ENCODE measurements around the gene FKBP10. TPM values are rescaled to one million over a fixed set of nuclear protein-coding genes. Genes with fewer than 3 reads are reported as not detected.

Gene FKBP10
- total and polyA plus RNA-seq, 4 donors, result 0.71 to 17.6 (median 5.6) TPM

GRCh38 chr17:41773190-41773588 lies 39.6 kb upstream of the FKBP10 start:
- no peaks in the 10 kb centered on the region for H3K27me3 ChIP-seq (ENCODE audit: control insufficient read depth in 4 of 4, insufficient read depth in 4 of 4, low read length in 3 of 4)
- H3K36me3 ChIP-seq (ENCODE audit: control insufficient read depth in 4 of 4, insufficient read depth in 3 of 4, low read depth in 1 of 4, low read length in 3 of 4), result peaks cover 2 to 15% (median 9%) of the 10 kb centered on the region in 4 donors
- no peak overlapping the region for H3K9ac ChIP-seq (ENCODE audit: low read depth in 1 of 2, low read length in 2 of 2)
- 31% methylated on average over 12 of the region's 12 CpGs for WGBS
- DNase-seq (ENCODE audit: low spot score), result no peak
- TF ChIP-seq MAX (IDR thresholded peaks at IDR 0.05) (no peak), YY1 (IDR thresholded peaks at IDR 0.05) (no peak), RXRA (IDR thresholded peaks at IDR 0.05) (no peak), HNF4G (IDR thresholded peaks at IDR 0.05) (no peak), FOXA1 (IDR thresholded peaks at IDR 0.05) (no peak), SP1 (IDR thresholded peaks at IDR 0.05) (no peak), JUND (IDR thresholded peaks at IDR 0.05) (no peak), HNF4A (conservative IDR thresholded peaks at IDR 0.05) (no peak)
- TF ChIP-seq, protein P1, sequence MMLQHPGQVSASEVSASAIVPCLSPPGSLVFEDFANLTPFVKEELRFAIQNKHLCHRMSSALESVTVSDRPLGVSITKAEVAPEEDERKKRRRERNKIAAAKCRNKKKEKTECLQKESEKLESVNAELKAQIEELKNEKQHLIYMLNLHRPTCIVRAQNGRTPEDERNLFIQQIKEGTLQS (IDR thresholded peaks at IDR 0.05), result no peak
- peaks cover 21 to 75% (median 58%) of the 10 kb centered on the region in 4 donors for H3K4me1 ChIP-seq (ENCODE audit: control insufficient read depth in 4 of 4, insufficient read depth in 4 of 4, low read length in 3 of 4)
- H3K9me3 ChIP-seq (ENCODE audit: control insufficient read depth in 4 of 4, low read length in 3 of 4), result no peaks in the 10 kb centered on the region
- H3K27ac ChIP-seq (ENCODE audit: low read depth in 1 of 2, low read length in 2 of 2), result peak overlapping the region; percentile 81 to 83
- H3K4me3 ChIP-seq (ENCODE audit: low read depth in 1 of 3, low read length in 3 of 3), result no peak overlapping the region

DNA sequence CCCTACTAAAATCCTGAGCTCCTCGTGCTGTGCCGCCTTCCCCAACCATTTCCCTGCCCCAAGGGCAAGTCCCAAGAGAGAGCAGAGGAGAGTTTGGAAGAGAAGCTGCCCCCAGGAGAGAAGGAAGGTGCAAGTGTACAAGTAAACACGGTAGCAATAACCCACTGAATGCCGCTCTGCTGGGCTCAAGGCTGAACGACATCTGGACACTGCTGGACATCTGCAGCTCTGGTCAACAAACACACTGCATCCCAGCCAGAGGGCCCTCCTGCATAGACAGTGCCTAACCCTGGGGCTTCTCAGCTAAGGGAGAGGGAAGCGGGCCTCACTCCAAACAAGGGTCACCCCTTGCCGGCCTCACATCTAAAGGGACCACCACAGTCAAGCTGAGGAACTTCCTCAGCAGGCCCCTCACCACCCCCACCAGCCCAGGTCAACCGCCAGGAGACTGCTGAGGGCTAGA lies 39.0 kb upstream of the FKBP10 start:
- H3K9ac ChIP-seq (ENCODE audit: low read depth in 1 of 2, low read length in 2 of 2), result no peak overlapping the region
- H3K27me3 ChIP-seq (ENCODE audit: control insufficient read depth in 4 of 4, insufficient read depth in 4 of 4, low read length in 3 of 4), result no peaks in the 10 kb centered on the region
- H3K36me3 ChIP-seq (ENCODE audit: control insufficient read depth in 4 of 4, insufficient read depth in 3 of 4, low read depth in 1 of 4, low read length in 3 of 4), result peaks cover 2 to 10% (median 5%) of the 10 kb centered on the region in 4 donors
- H3K4me3 ChIP-seq (ENCODE audit: low read depth in 1 of 3, low read length in 3 of 3), result no peak overlapping the region
- TF ChIP-seq RAD21 (IDR thresholded peaks at IDR 0.05) (no peak), SP1 (IDR thresholded peaks at IDR 0.05) (no peak), NR2F2 (IDR thresholded peaks at IDR 0.05) (no peak), RXRA (IDR thresholded peaks at IDR 0.05) (no peak), FOXA2 (IDR thresholded peaks at IDR 0.05) (no peak), JUND (IDR thresholded peaks at IDR 0.05) (no peak), TAF1 (conservative IDR thresholded peaks at IDR 0.05) (no peak), YY1 (IDR thresholded peaks at IDR 0.05) (no peak), HNF4A (conservative IDR thresholded peaks at IDR 0.05) (no peak), GABPA (IDR thresholded peaks at IDR 0.05 in 1 of 2, conservative IDR thresholded peaks at IDR 0.05 in 1 of 2) (no peak)
- TF ChIP-seq, protein P2, sequence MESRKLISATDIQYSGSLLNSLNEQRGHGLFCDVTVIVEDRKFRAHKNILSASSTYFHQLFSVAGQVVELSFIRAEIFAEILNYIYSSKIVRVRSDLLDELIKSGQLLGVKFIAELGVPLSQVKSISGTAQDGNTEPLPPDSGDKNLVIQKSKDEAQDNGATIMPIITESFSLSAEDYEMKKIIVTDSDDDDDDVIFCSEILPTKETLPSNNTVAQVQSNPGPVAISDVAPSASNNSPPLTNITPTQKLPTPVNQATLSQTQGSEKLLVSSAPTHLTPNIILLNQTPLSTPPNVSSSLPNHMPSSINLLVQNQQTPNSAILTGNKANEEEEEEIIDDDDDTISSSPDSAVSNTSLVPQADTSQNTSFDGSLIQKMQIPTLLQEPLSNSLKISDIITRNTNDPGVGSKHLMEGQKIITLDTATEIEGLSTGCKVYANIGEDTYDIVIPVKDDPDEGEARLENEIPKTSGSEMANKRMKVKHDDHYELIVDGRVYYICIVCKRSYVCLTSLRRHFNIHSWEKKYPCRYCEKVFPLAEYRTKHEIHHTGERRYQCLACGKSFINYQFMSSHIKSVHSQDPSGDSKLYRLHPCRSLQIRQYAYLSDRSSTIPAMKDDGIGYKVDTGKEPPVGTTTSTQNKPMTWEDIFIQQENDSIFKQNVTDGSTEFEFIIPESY (IDR thresholded peaks at IDR 0.05), result no peak
- TF ChIP-seq, protein P3, sequence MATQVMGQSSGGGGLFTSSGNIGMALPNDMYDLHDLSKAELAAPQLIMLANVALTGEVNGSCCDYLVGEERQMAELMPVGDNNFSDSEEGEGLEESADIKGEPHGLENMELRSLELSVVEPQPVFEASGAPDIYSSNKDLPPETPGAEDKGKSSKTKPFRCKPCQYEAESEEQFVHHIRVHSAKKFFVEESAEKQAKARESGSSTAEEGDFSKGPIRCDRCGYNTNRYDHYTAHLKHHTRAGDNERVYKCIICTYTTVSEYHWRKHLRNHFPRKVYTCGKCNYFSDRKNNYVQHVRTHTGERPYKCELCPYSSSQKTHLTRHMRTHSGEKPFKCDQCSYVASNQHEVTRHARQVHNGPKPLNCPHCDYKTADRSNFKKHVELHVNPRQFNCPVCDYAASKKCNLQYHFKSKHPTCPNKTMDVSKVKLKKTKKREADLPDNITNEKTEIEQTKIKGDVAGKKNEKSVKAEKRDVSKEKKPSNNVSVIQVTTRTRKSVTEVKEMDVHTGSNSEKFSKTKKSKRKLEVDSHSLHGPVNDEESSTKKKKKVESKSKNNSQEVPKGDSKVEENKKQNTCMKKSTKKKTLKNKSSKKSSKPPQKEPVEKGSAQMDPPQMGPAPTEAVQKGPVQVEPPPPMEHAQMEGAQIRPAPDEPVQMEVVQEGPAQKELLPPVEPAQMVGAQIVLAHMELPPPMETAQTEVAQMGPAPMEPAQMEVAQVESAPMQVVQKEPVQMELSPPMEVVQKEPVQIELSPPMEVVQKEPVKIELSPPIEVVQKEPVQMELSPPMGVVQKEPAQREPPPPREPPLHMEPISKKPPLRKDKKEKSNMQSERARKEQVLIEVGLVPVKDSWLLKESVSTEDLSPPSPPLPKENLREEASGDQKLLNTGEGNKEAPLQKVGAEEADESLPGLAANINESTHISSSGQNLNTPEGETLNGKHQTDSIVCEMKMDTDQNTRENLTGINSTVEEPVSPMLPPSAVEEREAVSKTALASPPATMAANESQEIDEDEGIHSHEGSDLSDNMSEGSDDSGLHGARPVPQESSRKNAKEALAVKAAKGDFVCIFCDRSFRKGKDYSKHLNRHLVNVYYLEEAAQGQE (IDR thresholded peaks at IDR 0.05), result no peak
- TF ChIP-seq, protein P4, sequence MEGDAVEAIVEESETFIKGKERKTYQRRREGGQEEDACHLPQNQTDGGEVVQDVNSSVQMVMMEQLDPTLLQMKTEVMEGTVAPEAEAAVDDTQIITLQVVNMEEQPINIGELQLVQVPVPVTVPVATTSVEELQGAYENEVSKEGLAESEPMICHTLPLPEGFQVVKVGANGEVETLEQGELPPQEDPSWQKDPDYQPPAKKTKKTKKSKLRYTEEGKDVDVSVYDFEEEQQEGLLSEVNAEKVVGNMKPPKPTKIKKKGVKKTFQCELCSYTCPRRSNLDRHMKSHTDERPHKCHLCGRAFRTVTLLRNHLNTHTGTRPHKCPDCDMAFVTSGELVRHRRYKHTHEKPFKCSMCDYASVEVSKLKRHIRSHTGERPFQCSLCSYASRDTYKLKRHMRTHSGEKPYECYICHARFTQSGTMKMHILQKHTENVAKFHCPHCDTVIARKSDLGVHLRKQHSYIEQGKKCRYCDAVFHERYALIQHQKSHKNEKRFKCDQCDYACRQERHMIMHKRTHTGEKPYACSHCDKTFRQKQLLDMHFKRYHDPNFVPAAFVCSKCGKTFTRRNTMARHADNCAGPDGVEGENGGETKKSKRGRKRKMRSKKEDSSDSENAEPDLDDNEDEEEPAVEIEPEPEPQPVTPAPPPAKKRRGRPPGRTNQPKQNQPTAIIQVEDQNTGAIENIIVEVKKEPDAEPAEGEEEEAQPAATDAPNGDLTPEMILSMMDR (IDR thresholded peaks at IDR 0.05; ENCODE audit: low read depth, low read length, missing input control), result no peak
- H3K9me3 ChIP-seq (ENCODE audit: control insufficient read depth in 4 of 4, low read length in 3 of 4), result no peaks in the 10 kb centered on the region
- no peak for DNase-seq (ENCODE audit: low spot score)
- peak overlapping the region; percentile 81 to 83 for H3K27ac ChIP-seq (ENCODE audit: low read depth in 1 of 2, low read length in 2 of 2)
- peaks cover 23 to 76% (median 58%) of the 10 kb centered on the region in 4 donors for H3K4me1 ChIP-seq (ENCODE audit: control insufficient read depth in 4 of 4, insufficient read depth in 4 of 4, low read length in 3 of 4)
- WGBS, result 61% methylated on average over 8 of the region's 8 CpGs
